ENCODE results near the gene CHTF18.

Gene CHTF18

GRCh38 chr16:794853-795466 is 6.5 kb downstream of the CHTF18 start:
- DNase-seq: no peak

GRCh38 chr16:795580-796229 is 7.3 kb downstream of the CHTF18 start:
- no peak for DNase-seq

- DNase-seq: no peak
Measured at GRCh38 chr16:796296-797119, 8.1 kb downstream of the CHTF18 start.

- no peak for DNase-seq
Measured at GRCh38 chr16:797120-797420, 8.7 kb downstream of the CHTF18 start.

- DNase-seq: no peak
Measured at GRCh38 chr16:797686-798085, 9.3 kb downstream of the CHTF18 start.

GRCh38 chr16:798666-799065 is 10.2 kb downstream of the CHTF18 start:
- DNase-seq: no peak

- no peak for DNase-seq
Measured at GRCh38 chr16:799111-799947, 10.9 kb downstream of the CHTF18 start.

- no peak for DNase-seq
Measured at GRCh38 chr16:799948-800833, 11.8 kb downstream of the CHTF18 start, which contains the start of gene GNG13. TSS of gene GNG13 (minus strand) at chr16:800734. CDS start at chr16:799077, 1,657 bp downstream.

GRCh38 chr16:800834-801511 is 12.6 kb downstream of the CHTF18 start:
- no peak for DNase-seq

- no peak for DNase-seq
Measured at GRCh38 chr16:801584-802363, 13.4 kb downstream of the CHTF18 start.

GRCh38 chr16:802461-802860 is 14.0 kb downstream of the CHTF18 start:
- no peak for DNase-seq

GRCh38 chr16:802914-803753 is 14.7 kb downstream of the CHTF18 start:
- DNase-seq: no peak

- no peak for DNase-seq
Measured at GRCh38 chr16:803754-804080, 15.3 kb downstream of the CHTF18 start.

GRCh38 chr16:804193-805048 is 16.0 kb downstream of the CHTF18 start:
- DNase-seq: no peak

GRCh38 chr16:805474-805873 is 17.1 kb downstream of the CHTF18 start:
- DNase-seq: no peak

GRCh38 chr16:807347-808084 is 19.1 kb downstream of the CHTF18 start:
- peak; percentile 57 for DNase-seq

GRCh38 chr16:808085-808386 is 19.6 kb downstream of the CHTF18 start:
- DNase-seq: no peak

GRCh38 chr16:813204-813915 is 24.9 kb downstream of the CHTF18 start:
- DNase-seq: no peak

Data from NCI-H1694 (cell line).